Upper lobe of left lung (tissue), 6 donors: ENCODE results near the gene ACKR2. TPM values are rescaled to one million over a fixed set of nuclear protein-coding genes. Genes with fewer than 3 reads are reported as not detected.
A peak's percentile ranks its signal among the peaks of the same experiment; 100 is the strongest.

Source experiments
- ATAC-seq, 2 donors: fragments of 200-7000 bp; cut with Tn5 transposase; one replicate each; pipeline ENCODE4 v1.9.1; 2022; ENCODE audit warnings: mild to moderate bottlenecking in 2 of 2, moderate library complexity in 2 of 2; ENCODE audit not compliant: low FRiP score in 2 of 2
- DNase-seq, 2 donors: peaks; one replicate each; pipeline ENCODE4 v3.0.0-alpha.2; 2019 to 2020
- H3K27ac ChIP-seq, 4 donors: fragments of 200-600 bp; sonication (generic); one replicate each; pipeline ENCODE4 v1.5.1; 2016 to 2019
- H3K27me3 ChIP-seq, 4 donors: fragments of 200-600 bp; sonication (generic); one replicate each; pipeline ENCODE4 v1.5.1; 2017 to 2019
- H3K36me3 ChIP-seq, 4 donors: fragments of 200-600 bp; sonication (generic); one replicate each; pipeline ENCODE4 v1.5.1; 2016 to 2019
- H3K4me1 ChIP-seq, 4 donors: fragments of 200-600 bp; sonication (generic); one replicate each; pipeline ENCODE4 v1.5.1; 2018 to 2019
- H3K4me3 ChIP-seq, 4 donors: fragments of 200-600 bp; sonication (generic); one replicate each; pipeline ENCODE4 v1.5.1; 2017 to 2019; ENCODE audit warnings: mild to moderate bottlenecking in 2 of 4, moderate library complexity in 1 of 4
- H3K9me3 ChIP-seq, 4 donors: fragments of 200-600 bp; sonication (generic); one replicate each; pipeline ENCODE4 v1.5.1; 2018 to 2019
- CTCF ChIP-seq, 6 experiments: fragments of 450-650 bp in 4 of 6; fragments of 200-600 bp in 2 of 6; sonication (generic) in 2 of 6; IDR thresholded peaks; one replicate each; pipeline ENCODE4 v1.5.1; 2016 to 2019; ENCODE audit warnings: antibody characterized with exemption in 6 of 6
- EP300 ChIP-seq, 4 donors: sonication (generic); formaldehyde crosslinking; IDR thresholded peaks; one replicate each; pipeline ENCODE4 v1.5.1; 2017; ENCODE audit warnings: antibody characterized with exemption in 4 of 4, control low read depth in 2 of 4
- POLR2A ChIP-seq, 4 donors: fragments of 450-650 bp; IDR thresholded peaks; one replicate each; pipeline ENCODE4 v1.5.1; 2016 to 2017; ENCODE audit warnings: antibody characterized with exemption in 4 of 4, mild to moderate bottlenecking in 2 of 4
- POLR2AphosphoS5 ChIP-seq, 2 donors: sonication (generic); formaldehyde crosslinking; IDR thresholded peaks; one replicate each; pipeline ENCODE4 v1.5.1; 2017; ENCODE audit warnings: antibody characterized with exemption in 2 of 2
- WGBS, 2 donors: methylation state at CpG; one replicate each; pipeline ENCODE4 v1.1.5; 2017 to 2018; 5-methylcytosine and 5-hydroxymethylcytosine counted together
- total RNA-seq, 6 donors: library from RNA; depleted of rRNA in 4 of 6; stranded (reverse); fragments of >200 nt in 4 of 6; gene quantifications; one replicate each; pipeline versions ENCODE4 v1.1.0 to v1.2.1, GENCODE V29; 2016 to 2021
- donor health status: DM: no; HTN: no; CAD: no; lungs with moderate emphysema.
- donor health status: DM: no; HTN: yes; CAD: no; lungs with severe emphysema.

ACKR2 gene
- total RNA-seq, 6 donors from 2014 or later = 1.1 to 8.2 (median 2.3) TPM; not detected in 1

DNA sequence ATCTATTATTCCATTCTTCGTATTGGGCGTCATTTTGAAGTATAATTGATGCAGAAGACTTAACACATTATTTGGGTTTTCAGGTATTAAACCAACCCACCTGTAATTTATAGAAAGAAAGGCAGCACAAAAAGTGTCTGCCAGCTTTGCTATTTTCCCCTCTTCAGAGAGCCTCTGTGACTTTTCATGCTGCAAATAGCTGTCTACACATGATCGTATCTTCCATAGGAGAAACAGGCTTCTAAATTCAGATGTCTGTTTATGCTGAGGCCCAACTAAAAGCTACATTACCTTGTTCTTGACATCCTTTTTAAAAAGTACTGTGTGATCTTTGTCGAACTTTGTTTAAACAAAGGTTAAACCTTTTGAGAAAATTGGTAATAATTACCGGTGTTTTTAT, 5.0 kb downstream of the ACKR2 start:
- WGBS, 2 donors = 72 to 93% methylated on average over 5 of the region's 5 CpGs
- Histone ChIP-seq H3K4me1 (peaks cover 0 to 7% (median 6%) of the 10 kb centered on the region in 4 donors), H3K27ac (no peak overlapping the region)

DNA sequence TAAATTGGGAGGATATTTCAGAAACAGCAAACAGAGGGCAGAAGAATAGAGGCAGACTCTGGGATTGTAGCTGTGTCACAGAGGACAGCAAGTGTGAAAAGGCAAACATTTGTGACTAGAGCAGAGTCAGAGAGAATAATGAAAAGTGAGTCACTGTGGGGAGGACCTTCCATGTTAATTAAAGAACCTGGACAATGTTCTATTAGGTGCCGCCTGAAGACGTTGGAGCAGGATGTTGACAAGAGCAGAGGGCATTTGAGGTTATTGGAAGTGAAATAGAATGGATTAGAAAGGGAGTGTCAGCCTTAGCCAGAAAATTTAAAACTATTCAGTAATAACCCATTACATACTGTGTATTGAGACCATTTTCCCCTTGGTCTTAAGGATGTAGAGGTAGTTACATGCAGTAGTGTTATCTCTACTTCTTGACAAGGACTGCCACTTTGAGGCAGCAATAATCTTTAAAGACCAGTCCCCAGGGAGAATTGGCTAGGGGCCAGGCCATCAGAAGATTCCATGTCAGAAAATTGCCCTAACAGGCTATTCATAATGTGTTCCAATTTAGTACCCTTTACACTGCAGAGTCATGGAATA, 5.8 kb downstream of the ACKR2 start:
- no peaks in the 10 kb centered on the region for H3K9me3 ChIP-seq
- 22 to 52% methylated on average over 2 of the region's 2 CpGs for WGBS, 2 donors
- H3K4me3 ChIP-seq = no peak overlapping the region
- no peaks in the 10 kb centered on the region for H3K36me3 ChIP-seq
- no peak overlapping the region for H3K27ac ChIP-seq
- no peak for TF ChIP-seq POLR2AphosphoS5 (IDR thresholded peaks at IDR 0.05)
- no peak for TF ChIP-seq EP300 (IDR thresholded peaks at IDR 0.05)
- no peak for TF ChIP-seq CTCF (IDR thresholded peaks at IDR 0.05)
- TF ChIP-seq POLR2A (IDR thresholded peaks at IDR 0.05) = no peak
- no peak for DNase-seq
- peaks cover 0 to 11% (median 6%) of the 10 kb centered on the region in 4 donors for H3K4me1 ChIP-seq
- H3K27me3 ChIP-seq = no peaks in the 10 kb centered on the region
- no peak for ATAC-seq

More for the DNA sequence above, 5.0 kb downstream of the ACKR2 start:
- Histone ChIP-seq H3K9me3 (no peaks in the 10 kb centered on the region), H3K4me3 (no peak overlapping the region), H3K36me3 (no peaks in the 10 kb centered on the region), H3K27me3 (no peaks in the 10 kb centered on the region)
- no peak for ATAC-seq
- TF ChIP-seq POLR2A (IDR thresholded peaks at IDR 0.05) (no peak), POLR2AphosphoS5 (IDR thresholded peaks at IDR 0.05) (no peak), EP300 (IDR thresholded peaks at IDR 0.05) (no peak), CTCF (IDR thresholded peaks at IDR 0.05) (no peak)
- no peak for DNase-seq

GRCh38 chr3:42815826-42816225, 6.6 kb downstream of the ACKR2 start:
- no peak for TF ChIP-seq CTCF (IDR thresholded peaks at IDR 0.05)
- TF ChIP-seq EP300 (IDR thresholded peaks at IDR 0.05) = no peak
- no peak for TF ChIP-seq POLR2A (IDR thresholded peaks at IDR 0.05)
- no peak for TF ChIP-seq POLR2AphosphoS5 (IDR thresholded peaks at IDR 0.05)
- WGBS, 2 donors = 63 to 78% methylated on average over 2 of the region's 2 CpGs
- no peak overlapping the region for H3K27ac ChIP-seq

GRCh38 chr3:42819351-42819965, 10.2 kb downstream of the ACKR2 start:
- 54 to 57% methylated on average over 2 of the region's 2 CpGs for WGBS, 2 donors
- Histone ChIP-seq H3K9me3 (no peaks in the 10 kb centered on the region), H3K27ac (no peak overlapping the region), H3K36me3 (no peaks in the 10 kb centered on the region), H3K4me3 (no peak overlapping the region), H3K4me1 (peaks cover 0 to 11% (median 6%) of the 10 kb centered on the region in 4 donors), H3K27me3 (no peaks in the 10 kb centered on the region)
- no peak for TF ChIP-seq POLR2AphosphoS5 (IDR thresholded peaks at IDR 0.05)
- TF ChIP-seq EP300 (IDR thresholded peaks at IDR 0.05) = no peak
- no peak for TF ChIP-seq CTCF (IDR thresholded peaks at IDR 0.05)
- no peak for TF ChIP-seq POLR2A (IDR thresholded peaks at IDR 0.05)
- DNase-seq = no peak
- no peak for ATAC-seq

More at GRCh38 chr3:42815826-42816225, 6.6 kb downstream of the ACKR2 start:
- no peak overlapping the region for H3K4me3 ChIP-seq
- DNase-seq = no peak
- H3K9me3 ChIP-seq = no peaks in the 10 kb centered on the region
- no peaks in the 10 kb centered on the region for H3K36me3 ChIP-seq
- no peaks in the 10 kb centered on the region for H3K27me3 ChIP-seq
- no peak for ATAC-seq
- peaks cover 0 to 11% (median 6%) of the 10 kb centered on the region in 4 donors for H3K4me1 ChIP-seq

- no peak overlapping the region for H3K27ac ChIP-seq
- H3K4me1 ChIP-seq = peaks cover 0 to 5% (median 0%) of the 10 kb centered on the region in 4 donors
- DNase-seq = peak in 1 of 2 donors; percentile 4
- TF ChIP-seq POLR2AphosphoS5 (IDR thresholded peaks at IDR 0.05) (no peak), EP300 (IDR thresholded peaks at IDR 0.05) (no peak), POLR2A (IDR thresholded peaks at IDR 0.05) (no peak), CTCF (IDR thresholded peaks at IDR 0.05) (no peak)
- no peak for ATAC-seq
- H3K9me3 ChIP-seq = no peaks in the 10 kb centered on the region
- WGBS, 2 donors = 78 to 91% methylated on average over 6 of the region's 6 CpGs
- H3K36me3 ChIP-seq = no peaks in the 10 kb centered on the region
- no peaks in the 10 kb centered on the region for H3K27me3 ChIP-seq
- H3K4me3 ChIP-seq = no peak overlapping the region
Observed at GRCh38 chr3:42820746-42821051, 11.5 kb downstream of the ACKR2 start.
